IMR-90 (cell line): ENCODE measurements around the gene TDRD12.

ENCODE experiments used
- BHLHE40 ChIP-seq: fragments of 150-350 bp; IDR thresholded peaks from 2 replicates; pipeline ENCODE4 v1.6.1; 2016; ENCODE audit warnings: mild to moderate bottlenecking, low read depth, low read length
- CHD1 ChIP-seq: IDR thresholded peaks from 2 replicates; pipeline ENCODE4 v1.6.1; 2012; ENCODE audit warnings: low read depth, low read length, improper control_type of control experiment
- MXI1 ChIP-seq: IDR thresholded peaks from 2 replicates; pipeline ENCODE4 v1.6.1; 2012; ENCODE audit warnings: low read depth, mild to moderate bottlenecking, low read length, moderate library complexity, borderline replicate concordance
- POLR2A ChIP-seq: IDR thresholded peaks from 2 replicates; pipeline ENCODE4 v1.6.1; 2012; ENCODE audit warnings: mild to moderate bottlenecking, low read depth, low read length
- RAD21 ChIP-seq: IDR thresholded peaks from 2 replicates; pipeline ENCODE4 v1.6.1; 2012; ENCODE audit warnings: low read length, improper control_type of control experiment
- RCOR1 ChIP-seq: IDR thresholded peaks from 2 replicates; pipeline ENCODE4 v1.6.1; 2012; ENCODE audit warnings: mild to moderate bottlenecking, low read length, improper control_type of control experiment; ENCODE audit not compliant: insufficient replicate concordance
- RFX5 ChIP-seq: IDR thresholded peaks from 2 replicates; pipeline ENCODE4 v1.8.0; 2012; ENCODE audit warnings: low read depth, mild to moderate bottlenecking, low read length, moderate library complexity
- TF ChIP-seq, protein P1 (sequence below): conservative IDR thresholded peaks from 2 replicates; pipeline ENCODE4 v1.5.1; 2012; ENCODE audit warnings: mild to moderate bottlenecking, low read depth, low read length, improper control_type of control experiment
- TF ChIP-seq, protein P2 (sequence below): fragments of 150-350 bp; IDR thresholded peaks from 2 replicates; pipeline ENCODE4 v1.6.1; 2016; ENCODE audit warnings: low read depth, mild to moderate bottlenecking, low read length, moderate library complexity, borderline replicate concordance
- TF ChIP-seq, protein P3 (sequence below): fragments of 150-350 bp; IDR thresholded peaks from 2 replicates; pipeline ENCODE4 v1.6.1; 2017; ENCODE audit warnings: mild to moderate bottlenecking, antibody characterized with exemption, low read length, low read depth

DNA sequence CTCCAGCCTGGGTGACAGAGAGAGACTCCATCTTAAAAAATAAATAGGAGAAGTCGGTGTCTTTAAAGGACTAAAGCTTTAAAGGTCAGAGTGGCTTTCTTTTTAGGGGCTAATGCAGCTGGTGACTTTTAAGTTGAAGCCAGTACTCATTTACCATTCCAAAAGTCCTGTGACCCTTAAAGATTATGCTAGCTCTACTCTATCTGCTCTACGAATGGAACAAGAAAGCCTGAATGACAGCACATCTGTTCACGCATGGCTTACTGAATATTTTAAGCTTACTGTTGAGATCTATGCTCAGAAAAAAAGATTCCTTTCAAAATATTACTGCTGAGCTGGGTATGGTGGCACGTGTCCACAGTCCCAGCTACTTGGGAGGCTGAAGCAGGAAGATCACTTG, 16.4 kb downstream of the TDRD12 start:
- TF ChIP-seq, protein P1, sequence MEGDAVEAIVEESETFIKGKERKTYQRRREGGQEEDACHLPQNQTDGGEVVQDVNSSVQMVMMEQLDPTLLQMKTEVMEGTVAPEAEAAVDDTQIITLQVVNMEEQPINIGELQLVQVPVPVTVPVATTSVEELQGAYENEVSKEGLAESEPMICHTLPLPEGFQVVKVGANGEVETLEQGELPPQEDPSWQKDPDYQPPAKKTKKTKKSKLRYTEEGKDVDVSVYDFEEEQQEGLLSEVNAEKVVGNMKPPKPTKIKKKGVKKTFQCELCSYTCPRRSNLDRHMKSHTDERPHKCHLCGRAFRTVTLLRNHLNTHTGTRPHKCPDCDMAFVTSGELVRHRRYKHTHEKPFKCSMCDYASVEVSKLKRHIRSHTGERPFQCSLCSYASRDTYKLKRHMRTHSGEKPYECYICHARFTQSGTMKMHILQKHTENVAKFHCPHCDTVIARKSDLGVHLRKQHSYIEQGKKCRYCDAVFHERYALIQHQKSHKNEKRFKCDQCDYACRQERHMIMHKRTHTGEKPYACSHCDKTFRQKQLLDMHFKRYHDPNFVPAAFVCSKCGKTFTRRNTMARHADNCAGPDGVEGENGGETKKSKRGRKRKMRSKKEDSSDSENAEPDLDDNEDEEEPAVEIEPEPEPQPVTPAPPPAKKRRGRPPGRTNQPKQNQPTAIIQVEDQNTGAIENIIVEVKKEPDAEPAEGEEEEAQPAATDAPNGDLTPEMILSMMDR: no peak
- no peak for TF ChIP-seq RAD21
- TF ChIP-seq CHD1: no peak
- TF ChIP-seq, protein P2, sequence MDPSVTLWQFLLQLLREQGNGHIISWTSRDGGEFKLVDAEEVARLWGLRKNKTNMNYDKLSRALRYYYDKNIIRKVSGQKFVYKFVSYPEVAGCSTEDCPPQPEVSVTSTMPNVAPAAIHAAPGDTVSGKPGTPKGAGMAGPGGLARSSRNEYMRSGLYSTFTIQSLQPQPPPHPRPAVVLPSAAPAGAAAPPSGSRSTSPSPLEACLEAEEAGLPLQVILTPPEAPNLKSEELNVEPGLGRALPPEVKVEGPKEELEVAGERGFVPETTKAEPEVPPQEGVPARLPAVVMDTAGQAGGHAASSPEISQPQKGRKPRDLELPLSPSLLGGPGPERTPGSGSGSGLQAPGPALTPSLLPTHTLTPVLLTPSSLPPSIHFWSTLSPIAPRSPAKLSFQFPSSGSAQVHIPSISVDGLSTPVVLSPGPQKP: no peak
- TF ChIP-seq MXI1: no peak
- TF ChIP-seq, protein P3, sequence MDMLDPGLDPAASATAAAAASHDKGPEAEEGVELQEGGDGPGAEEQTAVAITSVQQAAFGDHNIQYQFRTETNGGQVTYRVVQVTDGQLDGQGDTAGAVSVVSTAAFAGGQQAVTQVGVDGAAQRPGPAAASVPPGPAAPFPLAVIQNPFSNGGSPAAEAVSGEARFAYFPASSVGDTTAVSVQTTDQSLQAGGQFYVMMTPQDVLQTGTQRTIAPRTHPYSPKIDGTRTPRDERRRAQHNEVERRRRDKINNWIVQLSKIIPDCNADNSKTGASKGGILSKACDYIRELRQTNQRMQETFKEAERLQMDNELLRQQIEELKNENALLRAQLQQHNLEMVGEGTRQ: no peak
- no peak for TF ChIP-seq POLR2A
- no peak for TF ChIP-seq RCOR1
- no peak for TF ChIP-seq RFX5
- TF ChIP-seq BHLHE40: no peak
